A549 (cell line): ENCODE measurements around the gene GARNL3. TPM values are rescaled to one million over a fixed set of nuclear protein-coding genes. Genes with fewer than 3 reads are reported as not detected.

Experiments used
- ATAC-seq, 2 experiments: fragments of 200-7000 bp in 1 of 2; fragments of >200 bp in 1 of 2; cut with Nextera tagmentation in 1 of 2; cut with Tn5 transposase in 1 of 2; 3 replicates each; pipeline versions ENCODE4 v1.8.0 to v1.9.1; 2018 to 2020; ENCODE audit warnings: mild to moderate bottlenecking in 1 of 2, moderate library complexity in 1 of 2
- CTCF ChIA-PET: fragments of 300-600 bp; sonication (Branson Sonifier 250); formaldehyde crosslinking; extraction: SDS; loops from one replicate; lab custom pipeline; 2021; ENCODE audit warnings: antibody characterized with exemption, inconsistent platforms; lab: Yijun Ruan, JAX
- POLR2A ChIA-PET: fragments of 350-600 bp; formaldehyde crosslinking; extraction: SDS; loops from one replicate; lab custom pipeline; 2021; ENCODE audit warnings: antibody characterized with exemption, inconsistent platforms; lab: Yijun Ruan, JAX
- DNase-seq, 2 experiments: peaks; one replicate each; pipeline versions ENCODE4 v3.0.0 to v3.0.0-alpha.2; 2011 to 2016; ENCODE audit warnings: low read depth in 1 of 2, low spot score in 1 of 2
- FAIRE-seq: peaks from 2 replicates; lab custom pipeline; 2011; peaks lifted over from hg19 to GRCh38; lab: Jason Lieb, UNC
- H3K27ac ChIP-seq, 2 experiments: fragments of >200 bp; sonication (Bioruptor Twin); formaldehyde crosslinking; 3 replicates each; pipeline ENCODE4 v1.5.1; 2016 to 2017
- H3K4me1 ChIP-seq: fragments of >200 bp; sonication (Bioruptor Twin); formaldehyde crosslinking; 3 replicates; pipeline ENCODE4 v1.6.1; 2016
- H3K4me2 ChIP-seq: fragments of >200 bp; sonication (Bioruptor Twin); formaldehyde crosslinking; 3 replicates; pipeline ENCODE4 v1.6.1; 2016
- H3K4me3 ChIP-seq: fragments of >200 bp; sonication (Bioruptor Twin); formaldehyde crosslinking; 3 replicates; pipeline ENCODE4 v1.5.1; 2016
- H3K9me3 ChIP-seq: fragments of >200 bp; sonication (Bioruptor Twin); formaldehyde crosslinking; 3 replicates; pipeline ENCODE4 v1.6.1; 2016
- BCL3 ChIP-seq: fragments of >200 bp; sonication (Bioruptor Twin); formaldehyde crosslinking; IDR thresholded peaks from 3 replicates; pipeline ENCODE4 v1.6.1; 2016
- BHLHE40 ChIP-seq: IDR thresholded peaks from 2 replicates; pipeline ENCODE4 v1.6.1; 2012; ENCODE audit warnings: low read depth, low read length, inconsistent platforms
- CBX2 ChIP-seq: fragments of 200-600 bp; sonication (generic); IDR thresholded peaks from 2 replicates; pipeline ENCODE4 v1.6.1; 2016; ENCODE audit warnings: low read depth, mild to moderate bottlenecking, borderline replicate concordance
- EHMT2 ChIP-seq: fragments of 200-600 bp; sonication (generic); IDR thresholded peaks from 2 replicates; pipeline ENCODE4 v1.6.1; 2016; ENCODE audit warnings: antibody characterized with exemption, low read depth, mild to moderate bottlenecking, moderate library complexity
- ELK1 ChIP-seq: fragments of 150-350 bp; IDR thresholded peaks from 2 replicates; pipeline ENCODE4 v1.6.1; 2014; ENCODE audit warnings: low read depth, mild to moderate bottlenecking, low read length
- EP300 ChIP-seq, 2 experiments: fragments of >200 bp; sonication (Bioruptor Twin); formaldehyde crosslinking; IDR thresholded peaks; 2 replicates in 1 of 2; 3 replicates in 1 of 2; pipeline ENCODE4 v1.6.1; 2016 to 2017
- ESRRA ChIP-seq: fragments of 150-350 bp; IDR thresholded peaks from 2 replicates; pipeline ENCODE4 v1.6.1; 2014; ENCODE audit warnings: mild to moderate bottlenecking, low read length, borderline replicate concordance
- FOSL2 ChIP-seq, 2 experiments: fragments of 450-650 bp in 1 of 2; fragments of >200 bp in 1 of 2; sonication (Bioruptor Twin) in 1 of 2; formaldehyde crosslinking; IDR thresholded peaks; 2 replicates each; pipeline versions ENCODE4 v1.5.0 to v1.6.1; 2016 to 2020; ENCODE audit warnings: mild to moderate bottlenecking in 1 of 2, moderate library complexity in 1 of 2
- FOXS1 ChIP-seq: fragments of 250-450 bp; sonication (Bioruptor Pico); IDR thresholded peaks from 2 replicates; pipeline ENCODE4 v1.5.0; 2020; ENCODE audit warnings: mild to moderate bottlenecking, moderate library complexity
- GATA3 ChIP-seq: IDR thresholded peaks from 2 replicates; pipeline ENCODE4 v1.6.1; 2012; ENCODE audit warnings: borderline replicate concordance
- HDAC2 ChIP-seq: fragments of 200-600 bp; sonication (generic); IDR thresholded peaks from 2 replicates; pipeline ENCODE4 v1.6.1; 2016
- HOXB13 ChIP-seq: fragments of 250-450 bp; sonication (Bioruptor Pico); IDR thresholded peaks from 2 replicates; pipeline ENCODE4 v1.5.0; 2020; ENCODE audit warnings: low read depth, mild to moderate bottlenecking, moderate library complexity
- KDM1A ChIP-seq: fragments of 200-600 bp; sonication (generic); IDR thresholded peaks from 2 replicates; pipeline ENCODE4 v1.6.1; 2016; ENCODE audit warnings: low read depth, mild to moderate bottlenecking
- KDM5A ChIP-seq: fragments of 200-600 bp; sonication (generic); IDR thresholded peaks from 2 replicates; pipeline ENCODE4 v1.6.1; 2016; ENCODE audit warnings: antibody characterized with exemption, mild to moderate bottlenecking
- MAX ChIP-seq: IDR thresholded peaks from 2 replicates; pipeline ENCODE4 v1.6.1; 2012
- NPAS2 ChIP-seq: fragments of 250-450 bp; sonication (Bioruptor Pico); IDR thresholded peaks from 2 replicates; pipeline ENCODE4 v1.8.0; 2022; ENCODE audit warnings: mild to moderate bottlenecking, moderate library complexity, borderline replicate concordance
- POLR2A ChIP-seq: IDR thresholded peaks from 2 replicates; pipeline ENCODE4 v1.6.1; 2012; ENCODE audit warnings: mild to moderate bottlenecking, low read length
- POLR2AphosphoS2 ChIP-seq: conservative IDR thresholded peaks from 2 replicates; pipeline ENCODE4 v1.6.1; 2012; ENCODE audit warnings: low read length, improper control_type of control experiment, inconsistent platforms
- SREBF2 ChIP-seq: fragments of 450-650 bp; IDR thresholded peaks from 2 replicates; pipeline ENCODE4 v1.6.1; 2014; ENCODE audit warnings: mild to moderate bottlenecking, moderate library complexity
- ZNF302 ChIP-seq: fragments of 250-450 bp; sonication (Bioruptor Pico); IDR thresholded peaks from 2 replicates; pipeline ENCODE4 v1.9.0; 2021; ENCODE audit warnings: inconsistent platforms, mild to moderate bottlenecking, moderate library complexity
- ZSCAN20 ChIP-seq: fragments of 250-450 bp; sonication (Bioruptor Pico); IDR thresholded peaks from 2 replicates; pipeline ENCODE4 v1.8.0; 2022; ENCODE audit warnings: mild to moderate bottlenecking, moderate library complexity
- WGBS: methylation state at CpG from one replicate; pipeline ENCODE4 v1.1.6; 2017; ENCODE audit errors: missing lambda C conversion rate; 5-methylcytosine and 5-hydroxymethylcytosine counted together
- polyA plus RNA-seq, 4 experiments: library from polyadenylated mRNA; depleted of rRNA in 3 of 4; stranded (reverse); fragments of >200 nt; fragmentation: RNase III in 1 of 4; extraction: RNeasy Plus Mini Kit Qiagen cat#74134 plus additional on column Dnase treatment in 1 of 4; gene quantifications; 2 replicates in 3 of 4; 3 replicates in 1 of 4; pipeline ENCODE4 v1.2.3, GENCODE V29; 2011 to 2017
- TF ChIP-seq, protein P1 (sequence below): fragments of >200 bp; sonication (Bioruptor Twin); formaldehyde crosslinking; IDR thresholded peaks from 2 replicates; pipeline ENCODE4 v1.6.1; 2016
- TF ChIP-seq, protein P2 (sequence below): fragments of 450-650 bp; IDR thresholded peaks from 2 replicates; pipeline ENCODE4 v1.6.1; 2014; ENCODE audit warnings: antibody characterized with exemption
- TF ChIP-seq, protein P3 (sequence below): IDR thresholded peaks from 2 replicates; pipeline ENCODE4 v1.6.1; 2012

The GARNL3 gene
- polyA plus RNA-seq, 2 of the 4 experiments (the other 2 are of a cell fraction): 2.9 to 5.1 TPM

- TF ChIP-seq MAX (no peak), NPAS2 (CRISPR knock-in tag) (no peak)
Measured at GRCh38 chr9:127292415-127292814, 27.8 kb downstream of the GARNL3 start (continued).

DNA sequence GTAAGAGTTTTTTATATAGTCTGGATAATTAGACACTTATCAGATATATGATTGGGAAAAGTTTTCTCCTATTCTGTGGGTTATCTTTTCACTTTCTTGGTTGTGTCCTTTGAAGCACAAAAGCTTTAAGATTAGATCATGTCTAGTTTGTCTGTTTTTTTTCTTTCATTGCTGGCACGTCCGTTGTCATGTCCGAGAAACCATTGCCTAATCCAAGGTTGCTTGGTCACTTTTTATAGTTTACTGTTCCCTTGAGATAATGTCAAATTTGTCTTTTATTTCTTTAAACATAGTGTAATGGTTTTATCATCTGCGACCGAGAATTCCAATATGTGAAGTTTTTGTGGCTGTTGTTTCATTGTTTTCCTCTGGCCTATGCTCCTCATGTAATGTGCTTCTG, 28.8 kb downstream of the GARNL3 start:
- Histone ChIP-seq H3K27ac (no peak overlapping the region), H3K4me2 (no peak overlapping the region), H3K9me3 (no peaks in the 10 kb centered on the region), H3K4me1 (no peaks in the 10 kb centered on the region), H3K4me3 (no peak overlapping the region)
- FAIRE-seq: no peak
- ATAC-seq: no peak
- TF ChIP-seq FOXS1 (CRISPR knock-in tag) (no peak), ZNF302 (no peak), FOSL2 (IDR thresholded peaks at IDR 0.05) (no peak), FOSL2 (CRISPR knock-in tag; IDR thresholded peaks at IDR 0.05) (no peak), POLR2A (no peak)
- TF ChIP-seq, protein P1, sequence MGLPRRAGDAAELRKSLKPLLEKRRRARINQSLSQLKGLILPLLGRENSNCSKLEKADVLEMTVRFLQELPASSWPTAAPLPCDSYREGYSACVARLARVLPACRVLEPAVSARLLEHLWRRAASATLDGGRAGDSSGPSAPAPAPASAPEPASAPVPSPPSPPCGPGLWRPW: no peak
- TF ChIP-seq, protein P2, sequence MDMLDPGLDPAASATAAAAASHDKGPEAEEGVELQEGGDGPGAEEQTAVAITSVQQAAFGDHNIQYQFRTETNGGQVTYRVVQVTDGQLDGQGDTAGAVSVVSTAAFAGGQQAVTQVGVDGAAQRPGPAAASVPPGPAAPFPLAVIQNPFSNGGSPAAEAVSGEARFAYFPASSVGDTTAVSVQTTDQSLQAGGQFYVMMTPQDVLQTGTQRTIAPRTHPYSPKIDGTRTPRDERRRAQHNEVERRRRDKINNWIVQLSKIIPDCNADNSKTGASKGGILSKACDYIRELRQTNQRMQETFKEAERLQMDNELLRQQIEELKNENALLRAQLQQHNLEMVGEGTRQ: no peak
- TF ChIP-seq, protein P3, sequence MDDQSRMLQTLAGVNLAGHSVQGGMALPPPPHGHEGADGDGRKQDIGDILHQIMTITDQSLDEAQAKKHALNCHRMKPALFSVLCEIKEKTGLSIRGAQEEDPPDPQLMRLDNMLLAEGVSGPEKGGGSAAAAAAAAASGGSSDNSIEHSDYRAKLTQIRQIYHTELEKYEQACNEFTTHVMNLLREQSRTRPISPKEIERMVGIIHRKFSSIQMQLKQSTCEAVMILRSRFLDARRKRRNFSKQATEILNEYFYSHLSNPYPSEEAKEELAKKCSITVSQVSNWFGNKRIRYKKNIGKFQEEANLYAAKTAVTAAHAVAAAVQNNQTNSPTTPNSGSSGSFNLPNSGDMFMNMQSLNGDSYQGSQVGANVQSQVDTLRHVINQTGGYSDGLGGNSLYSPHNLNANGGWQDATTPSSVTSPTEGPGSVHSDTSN: no peak
- ChIA-PET CTCF (interaction anchor here (1.0 kb wide), 1 partner anchor 9 kb away, joined by 5 read pairs; no protein-coding TSS in a partner anchor), POLR2A (no interaction called here)
- no peak for DNase-seq
- WGBS: 71% methylated on average over 5 of the region's 5 CpGs

- Histone ChIP-seq H3K27ac (no peak overlapping the region), H3K4me3 (no peak overlapping the region), H3K9me3 (no peaks in the 10 kb centered on the region), H3K4me1 (no peaks in the 10 kb centered on the region), H3K4me2 (no peak overlapping the region)
- ChIA-PET CTCF (interaction anchor here (1.0 kb wide), 1 partner anchor 10 kb away, joined by 5 read pairs; no protein-coding TSS in a partner anchor), POLR2A (no interaction called here)
- TF ChIP-seq GATA3: no peak
- TF ChIP-seq KDM5A: no peak
- TF ChIP-seq, protein P2: no peak
- TF ChIP-seq, protein P3: no peak
- no peak for TF ChIP-seq HDAC2
- no peak for TF ChIP-seq POLR2AphosphoS2
- TF ChIP-seq SREBF2: no peak
- no peak for TF ChIP-seq HOXB13 (CRISPR knock-in tag)
- TF ChIP-seq EHMT2: no peak
- TF ChIP-seq CBX2: no peak
- no peak for TF ChIP-seq ZSCAN20 (CRISPR knock-in tag)
- no peak for TF ChIP-seq ESRRA
- TF ChIP-seq KDM1A: no peak
- TF ChIP-seq EP300 (IDR thresholded peaks at IDR 0.05): no peak
- no peak for TF ChIP-seq BCL3
- TF ChIP-seq FOSL2 (IDR thresholded peaks at IDR 0.05): no peak
- TF ChIP-seq FOSL2 (CRISPR knock-in tag; IDR thresholded peaks at IDR 0.05): no peak
- TF ChIP-seq ELK1: no peak
- no peak for TF ChIP-seq BHLHE40
- DNase-seq (no peak), FAIRE-seq (no peak), ATAC-seq (no peak)
- 74% methylated on average over 1 of the region's 1 CpG for WGBS
Measured at GRCh38 chr9:127293767-127294166, 29.2 kb downstream of the GARNL3 start.
